Body of pancreas (tissue), 4 donors: ENCODE data around the gene YBX1. TPM values are rescaled to one million over a fixed set of nuclear protein-coding genes. Genes with fewer than 3 reads are reported as not detected.

ENCODE experiments used
- ATAC-seq: fragments of 150-250 bp; one replicate; pipeline ENCODE4 v1.9.1; 2016
- DNase-seq, 4 donors: peaks; one replicate each; pipeline ENCODE4 v3.0.0-alpha.2; 2019
- H3K27ac ChIP-seq, 4 donors: fragments of 200-600 bp; sonication (generic); 1 replicate in 3 of 4; 2 replicates in 1 of 4; pipeline versions ENCODE4 v1.5.1 to v1.6.1; 2016 to 2019; ENCODE audit warnings: mild to moderate bottlenecking in 1 of 4, mixed read lengths in 1 of 4, moderate library complexity in 1 of 4
- H3K27me3 ChIP-seq, 2 donors: fragments of 200-600 bp; sonication (generic); one replicate each; pipeline ENCODE4 v1.6.0; 2016; ENCODE audit warnings: mild to moderate bottlenecking in 1 of 2
- H3K36me3 ChIP-seq, 2 donors: fragments of 200-600 bp; sonication (generic); replicated peaks in 1 of 2; 2 replicates each; pipeline ENCODE4 v1.5.1; 2016; ENCODE audit warnings: low read depth in 2 of 2; ENCODE audit not compliant: insufficient read depth in 1 of 2
- H3K4me1 ChIP-seq: fragments of 200-600 bp; sonication (generic); one replicate; pipeline ENCODE4 v1.6.0; 2016
- H3K4me3 ChIP-seq, 2 donors: fragments of 200-600 bp; sonication (generic); 1 replicate in 1 of 2; 2 replicates in 1 of 2; pipeline ENCODE4 v1.5.1; 2016 to 2019
- H3K9me3 ChIP-seq, 3 donors: fragments of 200-600 bp; sonication (generic); 1 replicate in 2 of 3; 2 replicates in 1 of 3; pipeline ENCODE4 v1.5.1; 2016
- POLR2A ChIP-seq, 3 donors: fragments of 450-650 bp; IDR thresholded peaks; one replicate each; pipeline ENCODE4 v1.6.1; 2016; ENCODE audit warnings: antibody characterized with exemption in 3 of 3, mild to moderate bottlenecking in 2 of 3
- WGBS, 2 donors: methylation state at CpG; one replicate each; pipeline ENCODE4 v1.1.5; 2017; 5-methylcytosine and 5-hydroxymethylcytosine counted together
- intact Hi-C: fragments of 100-400 bp; cut with DNase I; formaldehyde crosslinking; loops from one replicate; pipeline ENCODE4 v1.15.1; 2023
- total RNA-seq, 2 donors: library from RNA; depleted of rRNA; stranded (reverse); fragments of >200 nt; gene quantifications; one replicate each; pipeline ENCODE4 v1.1.0, GENCODE V29; 2016
- TF ChIP-seq, protein P1 (sequence below), 7 experiments: fragments of 450-650 bp in 4 of 7; fragments of 200-600 bp in 3 of 7; sonication (generic) in 3 of 7; IDR thresholded peaks; one replicate each; pipeline ENCODE4 v1.5.1; 2016 to 2019; ENCODE audit warnings: antibody characterized with exemption in 7 of 7

YBX1 gene
- 100 to 1,000 TPM; 131 to 170 TPM for total RNA-seq

DNA sequence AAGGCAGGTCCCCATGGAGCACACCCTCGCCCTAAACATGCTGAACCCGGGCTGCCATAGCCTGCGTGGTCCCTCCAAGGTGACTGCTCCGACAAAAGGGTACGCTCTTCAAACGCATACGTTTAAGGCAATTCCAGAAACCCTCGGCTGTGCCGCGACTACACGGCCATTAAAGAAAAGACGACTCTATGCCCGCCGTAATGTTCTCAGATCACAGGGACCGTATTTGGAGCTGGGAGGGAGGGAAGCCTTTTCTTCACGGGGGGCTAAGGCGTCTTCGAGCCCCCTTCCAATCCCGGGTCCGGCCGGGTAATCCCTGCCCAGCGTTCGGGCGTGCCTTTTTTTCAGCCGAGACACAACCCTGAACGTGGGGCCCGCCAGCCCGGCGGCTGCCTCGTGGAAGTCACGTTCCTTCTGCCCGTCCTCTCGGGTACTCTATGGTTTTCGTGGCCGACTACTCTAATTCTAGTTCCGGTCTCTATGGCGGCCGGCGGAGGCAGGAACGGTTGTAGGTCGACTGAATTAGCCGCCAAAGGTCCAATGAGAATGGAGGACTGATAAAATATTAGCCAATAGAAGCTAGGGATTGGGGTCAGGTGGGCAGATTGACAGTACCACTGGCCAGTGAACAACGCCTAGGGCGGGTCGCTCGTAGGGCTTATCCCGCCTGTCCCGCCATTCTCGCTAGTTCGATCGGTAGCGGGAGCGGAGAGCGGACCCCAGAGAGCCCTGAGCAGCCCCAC, at the start of gene YBX1:
YBX1 (plus strand) TSS at position 678 of the 743 bp plus-strand sequence. CDS start 148 bp downstream, outside the sequence.
- intact Hi-C loops: no loop called here
- H3K27me3 ChIP-seq: no peaks in the 10 kb centered on the region
- H3K9me3 ChIP-seq: no peaks in the 10 kb centered on the region
- peaks cover 54% of the 10 kb centered on the region for H3K4me1 ChIP-seq
- DNase-seq (peak; percentile 97 to 99 (median 98)), ATAC-seq (peak; percentile 97)
- H3K4me3 ChIP-seq: peak within 1 kb of the TSS; percentile 71 to 88
- H3K27ac ChIP-seq: peak within 1 kb of the TSS; percentile 87 to 94 (median 88)
- H3K36me3 ChIP-seq: no peaks in the 10 kb centered on the region
- TF ChIP-seq, protein P1, sequence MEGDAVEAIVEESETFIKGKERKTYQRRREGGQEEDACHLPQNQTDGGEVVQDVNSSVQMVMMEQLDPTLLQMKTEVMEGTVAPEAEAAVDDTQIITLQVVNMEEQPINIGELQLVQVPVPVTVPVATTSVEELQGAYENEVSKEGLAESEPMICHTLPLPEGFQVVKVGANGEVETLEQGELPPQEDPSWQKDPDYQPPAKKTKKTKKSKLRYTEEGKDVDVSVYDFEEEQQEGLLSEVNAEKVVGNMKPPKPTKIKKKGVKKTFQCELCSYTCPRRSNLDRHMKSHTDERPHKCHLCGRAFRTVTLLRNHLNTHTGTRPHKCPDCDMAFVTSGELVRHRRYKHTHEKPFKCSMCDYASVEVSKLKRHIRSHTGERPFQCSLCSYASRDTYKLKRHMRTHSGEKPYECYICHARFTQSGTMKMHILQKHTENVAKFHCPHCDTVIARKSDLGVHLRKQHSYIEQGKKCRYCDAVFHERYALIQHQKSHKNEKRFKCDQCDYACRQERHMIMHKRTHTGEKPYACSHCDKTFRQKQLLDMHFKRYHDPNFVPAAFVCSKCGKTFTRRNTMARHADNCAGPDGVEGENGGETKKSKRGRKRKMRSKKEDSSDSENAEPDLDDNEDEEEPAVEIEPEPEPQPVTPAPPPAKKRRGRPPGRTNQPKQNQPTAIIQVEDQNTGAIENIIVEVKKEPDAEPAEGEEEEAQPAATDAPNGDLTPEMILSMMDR (IDR thresholded peaks at IDR 0.05): no peak
- peak; percentile 87 to 98 (median 98) for TF ChIP-seq POLR2A (IDR thresholded peaks at IDR 0.05)
- 1% methylated on average over 39 to 54 of the region's 54 CpGs for WGBS, 2 donors

DNA sequence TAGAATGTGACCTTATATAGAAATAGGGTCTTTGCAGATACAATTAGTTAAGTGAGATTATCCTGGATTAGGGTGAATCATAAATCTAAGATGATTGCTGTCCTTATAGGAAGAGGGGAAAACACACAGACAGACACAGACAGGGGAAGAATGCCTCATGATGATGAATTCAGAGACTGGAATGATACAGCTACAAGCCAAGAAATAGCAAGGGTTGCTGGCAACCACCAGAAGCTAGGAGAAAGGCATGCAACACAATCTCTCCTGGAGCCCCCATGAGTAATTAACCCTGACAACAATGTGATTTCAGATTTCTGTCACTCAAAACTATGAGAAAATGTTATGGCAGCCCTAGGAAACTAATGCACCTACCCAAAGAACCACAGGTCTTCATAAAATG, 43.1 kb upstream of the YBX1 start:
- H3K27ac ChIP-seq: no peak overlapping the region
- no peaks in the 10 kb centered on the region for H3K36me3 ChIP-seq
- no peak for ATAC-seq
- DNase-seq: no peak
- no peaks in the 10 kb centered on the region for H3K9me3 ChIP-seq
- no peaks in the 10 kb centered on the region for H3K4me1 ChIP-seq
- no peak for TF ChIP-seq POLR2A (IDR thresholded peaks at IDR 0.05)
- TF ChIP-seq, protein P1 (IDR thresholded peaks at IDR 0.05): no peak
- intact Hi-C loops: no loop called here
- H3K4me3 ChIP-seq: no peak overlapping the region
- H3K27me3 ChIP-seq: no peaks in the 10 kb centered on the region

DNA sequence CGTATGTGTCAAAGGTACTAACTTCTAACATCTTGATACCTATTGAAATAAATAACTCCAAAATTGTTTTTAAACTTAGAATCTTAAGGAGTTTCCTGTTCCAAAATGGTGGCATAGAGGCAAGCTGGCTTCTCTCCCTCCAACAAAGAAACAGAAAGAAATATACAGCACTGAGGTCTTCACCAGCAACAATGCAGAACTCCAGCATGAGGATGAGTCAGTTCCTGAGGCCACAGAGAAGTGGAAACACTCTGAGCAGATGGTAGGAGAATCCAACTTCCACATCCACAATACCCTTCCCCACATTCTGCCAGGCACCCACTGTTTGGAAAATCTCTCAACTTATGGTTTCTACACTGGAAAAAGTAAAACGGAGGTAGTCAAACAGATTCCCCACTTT, 36.2 kb upstream of the YBX1 start:
- H3K9me3 ChIP-seq: no peaks in the 10 kb centered on the region
- no peak overlapping the region for H3K27ac ChIP-seq
- H3K4me1 ChIP-seq: no peaks in the 10 kb centered on the region
- TF ChIP-seq, protein P1 (IDR thresholded peaks at IDR 0.05): no peak
- TF ChIP-seq POLR2A (IDR thresholded peaks at IDR 0.05): no peak
- DNase-seq (no peak), ATAC-seq (no peak)
- no peaks in the 10 kb centered on the region for H3K27me3 ChIP-seq
- intact Hi-C loops: no loop called here
- 71 to 80% methylated on average over 2 of the region's 2 CpGs for WGBS, 2 donors
- no peak overlapping the region for H3K4me3 ChIP-seq
- H3K36me3 ChIP-seq: no peaks in the 10 kb centered on the region

DNA sequence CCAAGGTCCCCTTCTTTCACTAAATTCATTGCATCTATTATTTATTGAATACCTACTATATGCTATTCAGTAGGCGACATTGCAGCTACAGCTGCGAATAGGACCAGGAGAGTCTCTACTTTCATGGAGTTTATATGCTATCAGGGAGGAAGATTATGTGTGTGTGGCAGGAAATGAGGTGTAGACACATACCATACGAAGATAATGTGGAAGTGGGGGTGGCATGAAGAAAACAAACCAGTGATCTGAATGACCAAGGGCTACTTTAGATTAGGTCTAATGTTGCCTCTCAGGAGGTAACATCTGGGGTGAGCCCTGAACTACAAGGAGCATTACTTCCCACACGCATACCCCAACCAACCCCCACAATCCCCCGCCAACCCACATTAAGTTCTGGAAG, 25.0 kb upstream of the YBX1 start:
- Histone ChIP-seq H3K27ac (peak overlapping the region in 2 of 4 donors; percentile 84 to 90), H3K4me1 (peaks cover 13% of the 10 kb centered on the region), H3K4me3 (no peak overlapping the region), H3K36me3 (peaks cover 0 to 3% of the 10 kb centered on the region in 2 donors), H3K27me3 (no peaks in the 10 kb centered on the region), H3K9me3 (no peaks in the 10 kb centered on the region)
- 79 to 86% methylated on average over 5 of the region's 5 CpGs for WGBS, 2 donors
- TF ChIP-seq, protein P1 (IDR thresholded peaks at IDR 0.05): no peak
- no peak for TF ChIP-seq POLR2A (IDR thresholded peaks at IDR 0.05)
- no peak for ATAC-seq
- DNase-seq: no peak
- intact Hi-C loops: no loop called here
